ENCODE results near the gene NME7. TPM values are rescaled to one million over a fixed set of nuclear protein-coding genes. Genes with fewer than 3 reads are reported as not detected.
A peak's percentile ranks its signal among the peaks of the same experiment; 100 is the strongest.

NME7 gene
- total and polyA plus RNA-seq, 2 experiments from 2014 or later: 39.1 to 48.5 TPM

- ATAC-seq (no peak), DNase-seq (ENCODE audit: low spot score) (no peak)
- no peak overlapping the region for H3K27ac ChIP-seq (ENCODE audit: low read depth)
- no peaks in the 10 kb centered on the region for H3F3A ChIP-seq (replicated peaks; ENCODE audit: low read depth)
- H3K4me1 ChIP-seq (ENCODE audit: insufficient read depth): no peaks in the 10 kb centered on the region; the same call in 1 of the 2 replicates
- H3K36me3 Mint-ChIP-seq (ENCODE audit: low read depth): peaks cover 6% of the 10 kb centered on the region; the same call in 2 of the 3 replicates
- H3K4me3 ChIP-seq: no peak overlapping the region
- H3K9me3 Mint-ChIP-seq: no peaks in the 10 kb centered on the region
- H3K79me2 ChIP-seq (replicated peaks; ENCODE audit: insufficient read depth): no peaks in the 10 kb centered on the region
- H3K4me3 Mint-ChIP-seq: no peak overlapping the region
- H3K27me3 ChIP-seq (ENCODE audit: insufficient read depth): no peaks in the 10 kb centered on the region
- H3K9me2 ChIP-seq (ENCODE audit: insufficient read depth): no peaks in the 10 kb centered on the region
- H2AFZ ChIP-seq: no peak overlapping the region
- TF ChIP-seq ZNF331 (CRISPR knock-in tag; IDR thresholded peaks at IDR 0.05; ENCODE audit: low read depth) (no peak), POLR2AphosphoS5 (IDR thresholded peaks at IDR 0.05; ENCODE audit: low read depth) (no peak), EZH2 (IDR thresholded peaks at IDR 0.05; ENCODE audit: low read depth, unreplicated experiment) (no peak), JUNB (IDR thresholded peaks at IDR 0.05; ENCODE audit: unreplicated experiment) (no peak), NANOG (IDR thresholded peaks at IDR 0.05; ENCODE audit: borderline replicate concordance) (no peak), CTCF (conservative IDR thresholded peaks at IDR 0.05; ENCODE audit: low read depth in 2 of 2) (no peak), ZNF114 (CRISPR knock-in tag; IDR thresholded peaks at IDR 0.05) (no peak), STAT1 (IDR thresholded peaks at IDR 0.05; ENCODE audit: unreplicated experiment) (no peak), ETS1 (IDR thresholded peaks at IDR 0.05) (no peak), CREB1 (CRISPR knock-in tag; IDR thresholded peaks at IDR 0.05; ENCODE audit: low read depth) (no peak), EZH2phosphoT487 (IDR thresholded peaks at IDR 0.05; ENCODE audit: unreplicated experiment) (no peak), ZNF462 (CRISPR knock-in tag; IDR thresholded peaks at IDR 0.05) (no peak), REST (IDR thresholded peaks at IDR 0.05; ENCODE audit: unreplicated experiment) (no peak)
- peak overlapping the region; percentile 18; the same call in 1 of the 2 replicates for H3K27ac Mint-ChIP-seq
- no peaks in the 10 kb centered on the region for H4K20me1 ChIP-seq (replicated peaks; ENCODE audit: insufficient read depth)
- no peak overlapping the region for H3K4me2 ChIP-seq
- H3K4me1 Mint-ChIP-seq: peaks cover 20% of the 10 kb centered on the region
- no peaks in the 10 kb centered on the region for H3K27me3 Mint-ChIP-seq (ENCODE audit: insufficient read depth, low read depth, poor library complexity)
- no peaks in the 10 kb centered on the region for H3K36me3 ChIP-seq (ENCODE audit: insufficient read depth)
These were observed 66.7 kb downstream of the NME7 start for GRCh38 chr1:169300854-169301253.
